ENCODE measurements around the gene G6PC3.
"Not testable (repeated sequence)": the region's sequence is repeated elsewhere in the genome, so short reads cannot be mapped to it uniquely, and the experiment has no call there.

The G6PC3 gene

DNA sequence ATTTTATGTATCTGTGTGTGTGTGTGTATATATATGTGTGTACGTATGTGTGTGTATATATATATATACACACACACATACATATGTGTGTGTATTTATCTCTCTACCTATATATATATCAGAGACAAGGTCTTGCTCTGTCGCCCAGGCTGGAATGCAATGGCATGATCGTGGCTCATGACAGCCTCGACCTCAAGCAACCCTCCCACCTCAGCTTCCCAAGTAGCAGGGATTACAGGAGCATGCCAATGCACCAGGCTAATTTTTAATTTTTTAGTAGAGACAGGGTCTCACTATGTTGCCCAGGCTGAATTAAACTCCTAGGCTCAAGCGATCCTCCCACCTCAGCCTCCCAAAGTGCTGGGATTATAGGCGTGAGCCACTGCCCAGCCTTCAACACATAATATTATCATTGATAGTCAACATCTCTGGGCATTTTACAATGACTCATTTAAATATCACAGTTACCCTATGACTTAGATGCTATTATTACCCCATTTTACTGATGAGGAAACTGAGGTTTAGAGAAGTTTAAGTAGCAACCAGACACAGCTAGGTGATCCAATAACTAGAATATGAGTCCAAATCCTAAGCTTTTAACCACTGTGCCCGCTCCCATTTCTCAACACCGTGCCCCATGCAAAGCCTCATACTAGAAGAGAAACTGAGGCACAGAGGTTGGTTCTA is 24.3 kb downstream of the G6PC3 start:
- no peak for TF ChIP-seq ZFX (IDR thresholded peaks at IDR 0.05)
- TF ChIP-seq, protein P1, sequence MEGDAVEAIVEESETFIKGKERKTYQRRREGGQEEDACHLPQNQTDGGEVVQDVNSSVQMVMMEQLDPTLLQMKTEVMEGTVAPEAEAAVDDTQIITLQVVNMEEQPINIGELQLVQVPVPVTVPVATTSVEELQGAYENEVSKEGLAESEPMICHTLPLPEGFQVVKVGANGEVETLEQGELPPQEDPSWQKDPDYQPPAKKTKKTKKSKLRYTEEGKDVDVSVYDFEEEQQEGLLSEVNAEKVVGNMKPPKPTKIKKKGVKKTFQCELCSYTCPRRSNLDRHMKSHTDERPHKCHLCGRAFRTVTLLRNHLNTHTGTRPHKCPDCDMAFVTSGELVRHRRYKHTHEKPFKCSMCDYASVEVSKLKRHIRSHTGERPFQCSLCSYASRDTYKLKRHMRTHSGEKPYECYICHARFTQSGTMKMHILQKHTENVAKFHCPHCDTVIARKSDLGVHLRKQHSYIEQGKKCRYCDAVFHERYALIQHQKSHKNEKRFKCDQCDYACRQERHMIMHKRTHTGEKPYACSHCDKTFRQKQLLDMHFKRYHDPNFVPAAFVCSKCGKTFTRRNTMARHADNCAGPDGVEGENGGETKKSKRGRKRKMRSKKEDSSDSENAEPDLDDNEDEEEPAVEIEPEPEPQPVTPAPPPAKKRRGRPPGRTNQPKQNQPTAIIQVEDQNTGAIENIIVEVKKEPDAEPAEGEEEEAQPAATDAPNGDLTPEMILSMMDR (conservative IDR thresholded peaks at IDR 0.05) = no peak
- no peak overlapping the region for H3K27ac ChIP-seq

DNA sequence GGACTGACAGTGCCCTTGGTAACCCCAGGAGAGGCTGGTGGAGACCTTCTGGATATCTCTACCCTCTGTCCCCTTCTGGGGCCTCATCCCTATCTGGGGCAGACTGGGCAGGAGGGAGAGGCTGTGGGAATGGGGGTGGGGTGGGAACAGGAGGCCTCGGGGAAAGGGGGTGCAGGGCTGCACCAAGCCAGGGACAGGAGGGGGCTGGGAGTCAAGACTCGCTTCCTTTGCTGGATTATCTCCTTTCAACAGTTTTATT is 24.8 kb downstream of the G6PC3 start:
- no peak for TF ChIP-seq ZFX (IDR thresholded peaks at IDR 0.05)
- TF ChIP-seq, protein P1 (conservative IDR thresholded peaks at IDR 0.05) = no peak

DNA sequence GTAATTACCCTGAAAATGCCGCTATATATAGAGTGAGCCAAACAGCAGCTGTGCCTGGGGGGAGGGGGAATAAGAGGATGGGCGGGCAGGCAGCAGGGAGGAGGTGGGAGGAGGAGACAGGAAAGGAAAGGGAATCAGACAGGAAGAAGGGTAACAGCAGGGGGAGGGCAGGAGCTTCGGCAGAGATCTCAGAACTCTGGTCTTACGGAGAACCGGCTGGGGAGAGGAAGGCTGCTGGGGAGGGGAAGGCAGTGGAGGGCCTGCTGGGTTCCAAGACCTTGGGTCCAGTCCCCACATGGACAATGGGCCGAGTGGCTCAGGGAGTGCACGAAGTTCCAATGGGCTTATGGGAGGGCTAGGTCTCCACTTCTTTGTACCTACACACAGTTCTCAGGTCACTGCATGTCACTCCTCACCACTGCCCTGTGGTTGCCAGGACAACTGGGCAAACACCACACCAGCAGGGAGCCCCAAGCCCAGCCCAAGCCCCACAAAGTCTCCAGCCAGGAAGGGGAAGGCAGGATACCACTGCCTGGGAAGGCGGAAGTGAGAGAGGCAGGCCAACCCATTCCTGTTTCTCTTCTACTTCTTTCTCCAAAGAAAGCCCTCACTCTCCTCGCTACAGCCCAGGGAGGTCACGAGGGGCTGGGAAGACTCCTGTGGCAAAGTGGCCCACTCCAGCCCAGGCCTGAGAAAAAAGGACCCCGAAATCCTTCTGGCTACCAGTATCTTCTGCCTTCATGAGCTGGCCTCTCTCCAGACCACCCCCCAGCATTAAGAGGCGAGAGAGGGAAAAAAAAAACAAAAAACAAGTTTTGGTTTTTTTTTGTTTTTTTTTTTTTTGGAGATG is 25.3 kb downstream of the G6PC3 start:
- no peak overlapping the region for H3K27ac ChIP-seq
- no peak for TF ChIP-seq ZFX (IDR thresholded peaks at IDR 0.05)
- TF ChIP-seq, protein P1 (conservative IDR thresholded peaks at IDR 0.05) = no peak

More for the DNA sequence above, 24.8 kb downstream of the G6PC3 start:
- H3K27ac ChIP-seq = no peak overlapping the region

DNA sequence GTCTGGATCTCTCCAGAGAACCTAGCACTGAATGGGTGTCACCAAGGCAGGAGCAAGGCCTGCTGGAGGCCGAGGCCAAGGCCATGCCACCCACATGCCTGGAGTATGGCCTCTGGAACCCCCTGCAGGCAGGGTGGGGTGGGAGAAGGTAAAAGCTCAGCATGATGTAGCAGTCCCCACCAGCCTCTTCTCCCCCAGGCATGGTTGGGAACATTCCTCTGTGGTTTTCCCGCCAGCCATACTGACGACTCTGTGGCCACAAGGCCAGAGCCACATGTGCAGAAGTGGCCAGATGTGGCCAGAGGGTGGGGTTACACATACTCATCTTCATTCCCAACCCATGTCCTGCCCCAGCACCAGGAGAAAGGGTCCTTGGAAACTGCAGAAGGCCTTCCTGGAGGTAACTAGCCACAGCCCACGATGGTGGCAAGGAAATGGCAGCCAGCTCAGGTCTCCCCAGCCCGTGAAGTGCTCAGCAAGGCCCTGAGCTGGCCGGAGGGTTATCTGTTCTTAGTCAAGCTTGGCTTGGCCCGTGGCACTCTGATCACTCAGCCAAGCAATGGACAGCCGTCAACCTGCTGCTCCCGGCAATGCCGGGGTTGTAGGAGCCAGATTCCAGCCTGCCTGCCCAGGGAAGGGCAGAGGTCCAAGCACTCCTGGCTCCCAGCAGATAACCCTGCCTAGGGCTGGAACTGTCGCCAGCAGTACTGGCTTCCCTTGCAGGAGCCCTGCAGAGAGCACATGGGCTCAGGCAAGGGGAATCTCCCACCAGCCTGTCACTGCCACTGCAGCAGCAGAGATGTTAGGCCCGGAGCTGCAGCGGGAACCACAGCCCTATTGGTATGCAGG is 26.8 kb downstream of the G6PC3 start:
- TF ChIP-seq, protein P1 (conservative IDR thresholded peaks at IDR 0.05) = no peak
- TF ChIP-seq ZFX (IDR thresholded peaks at IDR 0.05) = no peak
- H3K27ac ChIP-seq = peak overlapping the region; percentile 68

DNA sequence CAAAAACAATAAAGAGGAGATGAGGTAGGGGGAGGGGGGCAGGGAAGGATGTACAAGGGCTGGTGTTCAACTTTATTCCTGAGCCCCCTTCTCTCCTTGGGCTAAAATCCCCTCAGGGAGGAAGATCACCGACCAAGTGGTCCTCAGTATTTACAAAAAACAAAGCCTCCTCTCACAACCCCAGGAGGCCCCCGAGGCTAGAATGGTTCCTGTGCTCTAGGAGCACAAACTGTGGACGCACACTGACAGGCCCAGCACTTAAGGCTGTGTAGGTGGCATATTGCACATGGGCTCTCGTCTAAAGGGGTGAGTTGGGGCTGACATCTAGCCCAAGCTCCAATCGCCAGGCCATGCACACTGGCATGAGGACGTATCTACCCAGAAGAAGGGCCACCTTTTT is 31.3 kb downstream of the G6PC3 start:
- not testable (repeated sequence) for H3K27ac ChIP-seq

DNA sequence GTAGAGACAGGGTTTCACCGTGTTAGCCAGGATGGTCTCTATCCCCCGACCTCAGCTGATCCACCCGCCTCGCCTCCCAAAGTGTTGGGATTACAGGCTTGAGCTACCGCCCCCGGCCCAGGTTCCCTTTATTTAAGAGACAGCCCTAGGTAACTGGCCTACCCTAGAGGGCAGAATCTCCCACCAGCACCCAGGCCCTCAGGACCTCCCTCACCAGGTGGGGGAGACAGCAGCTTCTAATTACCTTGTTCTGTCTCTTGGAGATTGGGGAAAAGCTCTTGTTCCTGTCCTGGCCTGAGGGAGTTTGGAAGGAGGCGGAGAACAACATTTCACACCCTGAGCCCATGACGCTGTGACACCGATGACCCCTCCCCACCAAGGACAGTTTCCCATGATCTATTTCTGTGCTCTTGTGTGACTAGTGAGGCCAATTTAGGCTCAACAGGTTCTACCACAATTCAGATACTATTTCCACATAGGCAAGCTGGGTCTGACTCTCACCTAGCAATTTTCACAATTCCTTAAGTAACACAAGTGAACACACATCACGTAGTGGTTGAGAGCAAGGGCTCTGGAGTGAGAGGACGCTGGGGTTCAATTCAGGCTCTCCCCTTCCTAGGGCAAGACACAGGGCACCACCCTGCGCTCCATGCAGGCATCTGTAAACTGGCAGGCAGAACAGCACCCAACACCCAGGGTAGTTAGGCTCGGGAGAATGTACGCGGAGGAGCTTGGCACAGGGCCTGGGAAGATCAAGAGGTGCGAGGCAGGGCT is 32.5 kb downstream of the G6PC3 start:
- peak overlapping the region; percentile 45 for H3K27ac ChIP-seq
- no peak for TF ChIP-seq ZFX (IDR thresholded peaks at IDR 0.05)
- TF ChIP-seq, protein P1 (conservative IDR thresholded peaks at IDR 0.05) = no peak

DNA sequence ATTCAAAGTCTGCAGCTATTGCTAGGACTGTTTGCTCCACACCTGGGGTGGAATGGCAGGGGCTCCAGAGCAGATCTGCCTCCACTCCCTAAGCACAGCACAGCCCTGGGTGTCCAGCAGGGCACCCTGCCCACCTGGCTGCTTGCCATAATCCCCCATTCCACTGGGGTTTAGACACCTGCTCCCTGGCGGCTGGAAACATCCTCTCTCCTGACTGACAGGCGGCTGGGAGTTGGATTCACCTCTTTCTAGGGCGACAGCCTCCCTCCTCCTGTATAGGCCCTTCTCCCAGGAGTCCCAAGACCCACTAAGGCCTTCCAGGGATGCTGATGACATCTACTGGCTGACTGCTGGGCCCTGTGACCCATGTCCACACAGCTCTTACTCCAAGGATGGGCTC is 34.9 kb downstream of the G6PC3 start:
- TF ChIP-seq, protein P1 (conservative IDR thresholded peaks at IDR 0.05) = no peak
- TF ChIP-seq ZFX (IDR thresholded peaks at IDR 0.05) = no peak
- no peak overlapping the region for H3K27ac ChIP-seq

Data from C4-2B (cell line).